Esophagus squamous epithelium (tissue), 4 donors: ENCODE measurements around the gene PTPRQ.

Source experiments
- CTCF ChIP-seq, 6 experiments: fragments of 450-650 bp in 4 of 6; fragments of 200-600 bp in 2 of 6; sonication (generic) in 2 of 6; IDR thresholded peaks; one replicate each; pipeline ENCODE4 v1.5.1; 2016 to 2019; ENCODE audit warnings: antibody characterized with exemption in 6 of 6, mild to moderate bottlenecking in 4 of 6, moderate library complexity in 4 of 6
- POLR2A ChIP-seq, 4 donors: fragments of 450-650 bp; IDR thresholded peaks; one replicate each; pipeline ENCODE4 v1.6.1; 2017; ENCODE audit warnings: antibody characterized with exemption in 4 of 4, mild to moderate bottlenecking in 4 of 4, moderate library complexity in 3 of 4

GRCh38 chr12:80493466-80493865, 49.4 kb downstream of the PTPRQ start:
- no peak for TF ChIP-seq CTCF (IDR thresholded peaks at IDR 0.05)
- TF ChIP-seq POLR2A (IDR thresholded peaks at IDR 0.05): no peak
